Measurements from ENCODE around the gene KCNAB1. TPM values are rescaled to one million over a fixed set of nuclear protein-coding genes. Genes with fewer than 3 reads are reported as not detected.

Gene KCNAB1
- polyA plus RNA-seq, 1 donor (not counting 4 experiments of a cell fraction or from before 2014, with no cell fraction given): 0.03 TPM

GRCh38 chr3:156290924-156291271, 170.5 kb downstream of the KCNAB1 start:
- no peak for DNase-seq (ENCODE audit: low read depth, low spot score)
- Histone ChIP-seq H3K4me3 (ENCODE audit: control insufficient read depth in 2 of 3, extremely low read depth in 1 of 3, insufficient read depth in 2 of 3, low read depth in 1 of 3, low read length in 3 of 3) (no peak overlapping the region), H3K27ac (ENCODE audit: control insufficient read depth, insufficient read depth, low read length) (no peak overlapping the region), H3K36me3 (ENCODE audit: control insufficient read depth in 2 of 2, extremely low read depth in 1 of 2, insufficient read depth in 2 of 2, low read length in 2 of 2) (no peaks in the 10 kb centered on the region), H2AFZ (ENCODE audit: control insufficient read depth, low read length) (no peak overlapping the region), H3K9me3 (ENCODE audit: control insufficient read depth, low read depth, low read length) (no peaks in the 10 kb centered on the region), H3K4me2 (ENCODE audit: control insufficient read depth, extremely low read depth, insufficient read depth, low read depth, low read length) (no peak overlapping the region), H3K9ac (ENCODE audit: control insufficient read depth, extremely low read depth, insufficient read depth, low read length) (no peak overlapping the region), H4K20me1 (ENCODE audit: control insufficient read depth, extremely low read depth, insufficient read depth, low read length) (no peaks in the 10 kb centered on the region), H3K27me3 (ENCODE audit: control insufficient read depth, extremely low read depth, insufficient read depth, low read length) (peaks cover 43% of the 10 kb centered on the region), H3K4me1 (ENCODE audit: control insufficient read depth, extremely low read depth, insufficient read depth, low read length) (peaks cover 6% of the 10 kb centered on the region), H3K79me2 (ENCODE audit: control insufficient read depth, insufficient read depth, low read length) (no peaks in the 10 kb centered on the region), H3K9me1 (ENCODE audit: control insufficient read depth, extremely low read depth, insufficient read depth, low read length) (no peaks in the 10 kb centered on the region)
- no peak for FAIRE-seq
- TF ChIP-seq EZH2 (IDR thresholded peaks at IDR 0.05; ENCODE audit: low read length) (no peak), CTCF (optimal IDR thresholded peaks at IDR 0.05 in 1 of 3, IDR thresholded peaks at IDR 0.05 in 1 of 3, conservative IDR thresholded peaks at IDR 0.05 in 1 of 3; ENCODE audit: extremely low read depth in 1 of 3, insufficient read depth in 2 of 3, low read length in 3 of 3) (no peak)
- dilution Hi-C loops (cut with MboI; ENCODE audit: extremely low pct_ligation_motif_present, low sequenced_read_pairs): no loop called here

- Histone ChIP-seq H2AFZ (ENCODE audit: control insufficient read depth, low read length) (peak overlapping the region; percentile 62), H3K4me3 (ENCODE audit: control insufficient read depth in 2 of 3, extremely low read depth in 1 of 3, insufficient read depth in 2 of 3, low read depth in 1 of 3, low read length in 3 of 3) (peak overlapping the region in 2 of 3 experiments; percentile 34 to 52)
- dilution Hi-C loops (cut with MboI; ENCODE audit: extremely low pct_ligation_motif_present, low sequenced_read_pairs): no loop called here
These were observed 171.1 kb downstream of the KCNAB1 start for GRCh38 chr3:156291272-156292123.

More at GRCh38 chr3:156291272-156292123, 171.1 kb downstream of the KCNAB1 start:
- FAIRE-seq: no peak
- H3K79me2 ChIP-seq (ENCODE audit: control insufficient read depth, insufficient read depth, low read length): no peaks in the 10 kb centered on the region
- H3K27me3 ChIP-seq (ENCODE audit: control insufficient read depth, extremely low read depth, insufficient read depth, low read length): peaks cover 43% of the 10 kb centered on the region
- no peaks in the 10 kb centered on the region for H4K20me1 ChIP-seq (ENCODE audit: control insufficient read depth, extremely low read depth, insufficient read depth, low read length)
- H3K27ac ChIP-seq (ENCODE audit: control insufficient read depth, insufficient read depth, low read length): no peak overlapping the region
- no peaks in the 10 kb centered on the region for H3K9me1 ChIP-seq (ENCODE audit: control insufficient read depth, extremely low read depth, insufficient read depth, low read length)
- no peak for DNase-seq (ENCODE audit: low read depth, low spot score)
- H3K9me3 ChIP-seq (ENCODE audit: control insufficient read depth, low read depth, low read length): no peaks in the 10 kb centered on the region
- peak overlapping the region; percentile 60 for H3K4me2 ChIP-seq (ENCODE audit: control insufficient read depth, extremely low read depth, insufficient read depth, low read depth, low read length)
- no peak overlapping the region for H3K9ac ChIP-seq (ENCODE audit: control insufficient read depth, extremely low read depth, insufficient read depth, low read length)
- peaks cover 6% of the 10 kb centered on the region for H3K4me1 ChIP-seq (ENCODE audit: control insufficient read depth, extremely low read depth, insufficient read depth, low read length)
- no peaks in the 10 kb centered on the region for H3K36me3 ChIP-seq (ENCODE audit: control insufficient read depth in 2 of 2, extremely low read depth in 1 of 2, insufficient read depth in 2 of 2, low read length in 2 of 2)
- TF ChIP-seq CTCF (optimal IDR thresholded peaks at IDR 0.05 in 1 of 3, IDR thresholded peaks at IDR 0.05 in 1 of 3, conservative IDR thresholded peaks at IDR 0.05 in 1 of 3; ENCODE audit: extremely low read depth in 1 of 3, insufficient read depth in 2 of 3, low read length in 3 of 3) (no peak), EZH2 (IDR thresholded peaks at IDR 0.05; ENCODE audit: low read length) (peak; percentile 87)

Data from keratinocyte (primary cell).